ENCODE measurements around the gene GPR84.

DNA sequence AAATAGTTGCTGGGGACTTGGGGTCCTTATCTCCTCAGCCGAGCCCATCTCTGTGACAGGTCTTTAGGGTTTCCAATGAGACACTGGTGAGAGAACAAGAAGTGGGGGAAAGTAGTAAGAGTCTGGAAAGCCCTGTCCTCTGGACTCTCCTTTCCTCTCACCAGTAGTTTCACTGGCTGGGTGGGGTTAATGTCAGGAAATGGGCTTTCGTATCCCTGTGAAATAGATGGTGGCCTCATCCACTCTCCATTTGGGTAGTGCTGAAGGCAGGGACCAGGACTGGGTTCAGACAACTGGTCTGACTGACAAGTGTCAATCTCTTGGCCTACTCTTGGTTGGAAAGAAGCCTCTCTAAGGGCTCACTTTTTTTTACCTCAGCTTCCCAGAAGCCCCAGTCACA is 12.7 kb upstream of the GPR84 start:
- no peak for TF ChIP-seq CTCF (IDR thresholded peaks at IDR 0.05; ENCODE audit: low read depth, low read length, poor library complexity, severe bottlenecking)
- no peak for TF ChIP-seq EZH2phosphoT487 (IDR thresholded peaks at IDR 0.05; ENCODE audit: borderline replicate concordance, low read length)

All from DOHH2 (cell line).